ENCODE data around the gene DSCAM. TPM values are rescaled to one million over a fixed set of nuclear protein-coding genes. Genes with fewer than 3 reads are reported as not detected.

The DSCAM gene
- total RNA-seq, 1 donor from 2014 or later: not detected

DNA sequence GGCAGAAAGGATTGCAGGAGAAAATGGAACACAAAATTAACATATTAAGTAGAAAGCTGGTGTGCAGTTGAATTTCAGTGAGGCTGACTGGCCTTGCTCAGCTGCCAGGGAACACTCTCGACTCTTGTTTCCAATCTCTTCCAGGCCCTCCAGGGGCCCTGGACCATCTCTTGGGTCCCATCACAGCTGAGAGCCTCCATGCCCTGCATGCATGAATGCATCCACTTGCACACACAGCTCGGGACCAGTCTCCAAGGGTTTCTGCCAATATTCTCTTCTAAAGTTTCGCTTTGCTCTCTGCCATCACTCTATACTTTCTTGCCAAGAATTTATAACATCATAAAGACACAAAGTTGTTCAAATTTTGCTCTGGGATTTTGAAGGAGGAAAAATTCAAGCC, 200.3 kb downstream of the DSCAM start:
- H3K36me3 ChIP-seq: no peaks in the 10 kb centered on the region
- TF ChIP-seq CTCF (IDR thresholded peaks at IDR 0.05; ENCODE audit: borderline replicate concordance): no peak
- no peak overlapping the region for H3K27ac ChIP-seq (replicated peaks)
- no peaks in the 10 kb centered on the region for H3K4me1 ChIP-seq
- DNase-seq: no peak
- peaks cover 9% of the 10 kb centered on the region for H3K27me3 ChIP-seq (ENCODE audit: low read depth)
- intact Hi-C loops (cut with micrococcal nuclease): no loop called here
- H3K4me3 ChIP-seq: no peak overlapping the region
- H3K9me3 ChIP-seq (replicated peaks): peaks cover 16% of the 10 kb centered on the region

GRCh38 chr21:40641042-40641441, 205.9 kb downstream of the DSCAM start:
- H3K9me3 ChIP-seq (replicated peaks): no peaks in the 10 kb centered on the region
- no peak for TF ChIP-seq CTCF (IDR thresholded peaks at IDR 0.05; ENCODE audit: borderline replicate concordance)
- no peaks in the 10 kb centered on the region for H3K4me1 ChIP-seq
- H3K27ac ChIP-seq (replicated peaks): no peak overlapping the region
- DNase-seq: no peak
- intact Hi-C loops (cut with micrococcal nuclease): no loop called here
- peaks cover 34% of the 10 kb centered on the region for H3K27me3 ChIP-seq (ENCODE audit: low read depth)
- H3K4me3 ChIP-seq: no peak overlapping the region
- no peaks in the 10 kb centered on the region for H3K36me3 ChIP-seq

- H3K4me1 ChIP-seq: no peaks in the 10 kb centered on the region
- no peak overlapping the region for H3K4me3 ChIP-seq
- no peak for TF ChIP-seq CTCF (IDR thresholded peaks at IDR 0.05; ENCODE audit: borderline replicate concordance)
Measured at GRCh38 chr21:40640266-40640789, 206.6 kb downstream of the DSCAM start.

GRCh38 chr21:40639616-40640194, 207.3 kb downstream of the DSCAM start:
- Histone ChIP-seq H3K4me1 (no peaks in the 10 kb centered on the region), H3K27ac (replicated peaks) (no peak overlapping the region), H3K27me3 (ENCODE audit: low read depth) (peaks cover 34% of the 10 kb centered on the region), H3K36me3 (no peaks in the 10 kb centered on the region), H3K9me3 (replicated peaks) (no peaks in the 10 kb centered on the region), H3K4me3 (no peak overlapping the region)
- intact Hi-C loops (cut with micrococcal nuclease): no loop called here
- no peak for TF ChIP-seq CTCF (IDR thresholded peaks at IDR 0.05; ENCODE audit: borderline replicate concordance)
- DNase-seq: no peak

More at GRCh38 chr21:40640266-40640789, 206.6 kb downstream of the DSCAM start:
- no peaks in the 10 kb centered on the region for H3K9me3 ChIP-seq (replicated peaks)
- intact Hi-C loops (cut with micrococcal nuclease): no loop called here
- H3K36me3 ChIP-seq: no peaks in the 10 kb centered on the region
- no peak for DNase-seq
- peaks cover 34% of the 10 kb centered on the region for H3K27me3 ChIP-seq (ENCODE audit: low read depth)
- no peak overlapping the region for H3K27ac ChIP-seq (replicated peaks)

DNA sequence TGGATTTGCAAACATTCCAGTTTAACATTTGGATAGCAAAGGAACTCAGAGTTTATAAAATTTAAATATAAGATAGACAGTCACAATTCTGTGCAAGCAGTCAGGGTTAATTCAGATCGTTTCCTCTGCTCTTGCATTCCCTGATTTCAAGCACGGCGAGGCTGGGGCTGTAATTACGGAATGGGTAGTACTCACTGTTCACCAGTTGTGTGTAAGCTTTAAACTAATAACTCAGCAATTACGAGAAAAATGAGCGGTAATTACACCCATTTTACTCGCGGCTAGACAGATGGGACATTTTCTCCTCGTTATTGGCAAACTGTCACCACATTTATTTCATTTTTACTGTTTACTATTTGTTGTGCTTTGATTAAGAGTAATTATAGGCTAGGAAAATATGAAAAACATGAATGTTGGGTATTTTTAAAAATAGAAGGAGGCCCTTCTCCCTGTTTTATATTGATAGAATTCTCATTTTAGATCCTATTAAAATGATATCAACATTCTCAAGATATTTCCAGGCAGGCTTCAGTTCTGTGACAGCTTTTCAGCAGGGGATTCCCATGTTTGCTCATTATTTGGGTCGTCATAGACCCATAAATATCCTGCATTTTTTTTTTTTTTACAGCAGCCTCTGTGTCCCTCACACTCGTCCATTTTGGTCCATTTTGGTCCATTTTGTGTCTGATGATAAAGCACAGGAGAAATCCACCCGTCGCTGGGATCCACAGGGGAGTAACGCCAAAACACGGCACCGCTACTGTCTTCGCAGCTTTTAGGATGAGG, 208.3 kb downstream of the DSCAM start:
- intact Hi-C loops (cut with micrococcal nuclease): no loop called here
- Histone ChIP-seq H3K9me3 (replicated peaks) (no peaks in the 10 kb centered on the region), H3K27me3 (ENCODE audit: low read depth) (peaks cover 34% of the 10 kb centered on the region), H3K36me3 (no peaks in the 10 kb centered on the region), H3K4me1 (no peaks in the 10 kb centered on the region), H3K4me3 (no peak overlapping the region), H3K27ac (replicated peaks) (no peak overlapping the region)
- no peak for TF ChIP-seq CTCF (IDR thresholded peaks at IDR 0.05; ENCODE audit: borderline replicate concordance)
- DNase-seq: no peak

Measured in left ventricle myocardium inferior (tissue), 1 donor.